HEK293 (cell line): ENCODE results near the gene RACK1.

Experiments used
- EGR2 ChIP-seq: fragments of 450-650 bp; formaldehyde crosslinking; IDR thresholded peaks from 2 replicates; pipeline ENCODE4 v1.5.1; 2016; ENCODE audit warnings: low read depth, missing biosample characterization, missing genetic modification characterization
- FEZF1 ChIP-seq: fragments of 450-650 bp; formaldehyde crosslinking; IDR thresholded peaks from 2 replicates; pipeline ENCODE4 v1.5.1; 2016; ENCODE audit warnings: missing biosample characterization, missing genetic modification characterization
- HOXC10 ChIP-seq: sonication (generic); formaldehyde crosslinking; IDR thresholded peaks from 2 replicates; pipeline ENCODE4 v1.8.1; 2023; ENCODE audit warnings: mild to moderate bottlenecking, missing genetic modification reagents
- KLF7 ChIP-seq: fragments of 450-650 bp; formaldehyde crosslinking; IDR thresholded peaks from 2 replicates; pipeline ENCODE4 v1.5.1; 2016; ENCODE audit warnings: missing biosample characterization, missing genetic modification characterization, borderline replicate concordance
- PATZ1 ChIP-seq: fragments of 450-650 bp; formaldehyde crosslinking; IDR thresholded peaks from 2 replicates; pipeline ENCODE4 v1.5.1; 2016; ENCODE audit warnings: missing biosample characterization, missing genetic modification characterization
- SETDB1 ChIP-seq: IDR thresholded peaks from one replicate; pipeline ENCODE4 v1.6.1; 2017; ENCODE audit warnings: mild to moderate bottlenecking, low read length, moderate library complexity, mixed read lengths; ENCODE audit not compliant: insufficient read length
- ZBTB20 ChIP-seq: fragments of 450-650 bp; formaldehyde crosslinking; IDR thresholded peaks from 2 replicates; pipeline ENCODE4 v1.5.1; 2016; ENCODE audit warnings: missing biosample characterization, missing genetic modification characterization
- ZBTB48 ChIP-seq: fragments of 450-650 bp; formaldehyde crosslinking; IDR thresholded peaks from 2 replicates; pipeline ENCODE4 v1.5.1; 2016; ENCODE audit warnings: missing biosample characterization, missing genetic modification characterization
- ZFP3 ChIP-seq: fragments of 450-650 bp; formaldehyde crosslinking; IDR thresholded peaks from 2 replicates; pipeline ENCODE4 v1.5.1; 2016; ENCODE audit warnings: low read depth, missing biosample characterization, missing genetic modification characterization
- ZFP37 ChIP-seq: fragments of 450-650 bp; formaldehyde crosslinking; IDR thresholded peaks from 2 replicates; pipeline ENCODE4 v1.5.1; 2016; ENCODE audit warnings: missing biosample characterization, missing genetic modification characterization
- ZFP41 ChIP-seq: fragments of 450-650 bp; formaldehyde crosslinking; IDR thresholded peaks from 2 replicates; pipeline ENCODE4 v1.5.1; 2016; ENCODE audit warnings: missing biosample characterization, missing genetic modification characterization, borderline replicate concordance
- ZNF138 ChIP-seq: fragments of 450-650 bp; formaldehyde crosslinking; IDR thresholded peaks from 2 replicates; pipeline ENCODE4 v1.5.1; 2016; ENCODE audit warnings: missing biosample characterization, missing genetic modification characterization, borderline replicate concordance
- ZNF155 ChIP-seq: fragments of 450-650 bp; formaldehyde crosslinking; IDR thresholded peaks from 2 replicates; pipeline ENCODE4 v1.5.1; 2016; ENCODE audit warnings: missing biosample characterization, missing genetic modification characterization
- ZNF184 ChIP-seq: fragments of 450-650 bp; IDR thresholded peaks from 2 replicates; pipeline ENCODE4 v1.5.1; 2018; ENCODE audit warnings: missing biosample characterization, mild to moderate bottlenecking, missing genetic modification characterization
- ZNF202 ChIP-seq: fragments of 450-650 bp; formaldehyde crosslinking; IDR thresholded peaks from 2 replicates; pipeline ENCODE4 v1.5.1; 2016; ENCODE audit warnings: missing biosample characterization, missing genetic modification characterization, borderline replicate concordance
- ZNF214 ChIP-seq: fragments of 450-650 bp; formaldehyde crosslinking; IDR thresholded peaks from 2 replicates; pipeline ENCODE4 v1.5.1; 2017; ENCODE audit warnings: missing biosample characterization, mild to moderate bottlenecking, missing genetic modification characterization, borderline replicate concordance
- ZNF292 ChIP-seq: fragments of 450-650 bp; formaldehyde crosslinking; IDR thresholded peaks from 2 replicates; pipeline ENCODE4 v1.5.1; 2016; ENCODE audit warnings: low read depth, missing biosample characterization, missing genetic modification characterization, borderline replicate concordance
- ZNF311 ChIP-seq: fragments of 450-650 bp; formaldehyde crosslinking; IDR thresholded peaks from 2 replicates; pipeline ENCODE4 v1.5.1; 2017; ENCODE audit warnings: missing biosample characterization, missing genetic modification characterization, borderline replicate concordance
- ZNF362 ChIP-seq: fragments of 450-650 bp; formaldehyde crosslinking; IDR thresholded peaks from 2 replicates; pipeline ENCODE4 v1.5.1; 2016; ENCODE audit warnings: missing biosample characterization, missing genetic modification characterization
- ZNF37A ChIP-seq: fragments of 450-650 bp; IDR thresholded peaks from 2 replicates; pipeline ENCODE4 v1.5.1; 2018; ENCODE audit warnings: missing biosample characterization, missing genetic modification characterization
- ZNF488 ChIP-seq: fragments of 450-650 bp; formaldehyde crosslinking; IDR thresholded peaks from 2 replicates; pipeline ENCODE4 v1.5.1; 2016; ENCODE audit warnings: missing biosample characterization, missing genetic modification characterization
- ZNF529 ChIP-seq: fragments of 450-650 bp; formaldehyde crosslinking; IDR thresholded peaks from 2 replicates; pipeline ENCODE4 v1.5.1; 2017; ENCODE audit warnings: missing genetic modification characterization, missing biosample characterization; ENCODE audit not compliant: insufficient replicate concordance
- ZNF530 ChIP-seq: fragments of 450-650 bp; formaldehyde crosslinking; IDR thresholded peaks from 2 replicates; pipeline ENCODE4 v1.5.1; 2016; ENCODE audit warnings: low read depth, missing biosample characterization, missing genetic modification characterization
- ZNF544 ChIP-seq: fragments of 450-650 bp; formaldehyde crosslinking; IDR thresholded peaks from 2 replicates; pipeline ENCODE4 v1.5.0; 2017; ENCODE audit warnings: missing biosample characterization, missing genetic modification characterization
- ZNF549 ChIP-seq: fragments of 450-650 bp; IDR thresholded peaks from 2 replicates; pipeline ENCODE4 v1.5.1; 2018; ENCODE audit warnings: missing biosample characterization, missing genetic modification characterization, mild to moderate bottlenecking, inconsistent platforms, moderate library complexity
- ZNF585B ChIP-seq: fragments of 450-650 bp; formaldehyde crosslinking; IDR thresholded peaks from 2 replicates; pipeline ENCODE4 v1.5.1; 2016; ENCODE audit warnings: missing biosample characterization, missing genetic modification characterization
- ZNF596 ChIP-seq: fragments of 450-650 bp; IDR thresholded peaks from 2 replicates; pipeline ENCODE4 v1.5.0; 2018; ENCODE audit warnings: missing biosample characterization, mild to moderate bottlenecking, missing genetic modification characterization, moderate library complexity
- ZNF645 ChIP-seq: fragments of 450-650 bp; formaldehyde crosslinking; IDR thresholded peaks from 2 replicates; pipeline ENCODE4; 2016; ENCODE audit warnings: missing biosample characterization, missing genetic modification characterization
- ZNF658 ChIP-seq: fragments of 450-650 bp; formaldehyde crosslinking; IDR thresholded peaks from 2 replicates; pipeline ENCODE4; 2016; ENCODE audit warnings: missing biosample characterization, missing genetic modification characterization
- ZNF777 ChIP-seq: fragments of 450-650 bp; formaldehyde crosslinking; IDR thresholded peaks from 2 replicates; pipeline ENCODE4 v1.5.1; 2017; ENCODE audit warnings: missing biosample characterization, missing genetic modification characterization, borderline replicate concordance
- ZNF792 ChIP-seq: fragments of 450-650 bp; formaldehyde crosslinking; IDR thresholded peaks from 2 replicates; pipeline ENCODE4 v1.5.1; 2016; ENCODE audit warnings: missing biosample characterization, missing genetic modification characterization
- ZNF837 ChIP-seq: fragments of 450-650 bp; formaldehyde crosslinking; IDR thresholded peaks from 2 replicates; pipeline ENCODE4 v1.5.1; 2016; ENCODE audit warnings: missing biosample characterization, missing genetic modification characterization
- ZNF843 ChIP-seq: fragments of 450-650 bp; formaldehyde crosslinking; IDR thresholded peaks from 2 replicates; pipeline ENCODE4 v1.5.1; 2016; ENCODE audit warnings: missing biosample characterization, missing genetic modification characterization
- ZSCAN18 ChIP-seq: fragments of 450-650 bp; formaldehyde crosslinking; IDR thresholded peaks from 2 replicates; pipeline ENCODE4 v1.5.1; 2016; ENCODE audit warnings: missing biosample characterization, missing genetic modification characterization
- ZXDB ChIP-seq: fragments of 450-650 bp; formaldehyde crosslinking; IDR thresholded peaks from 2 replicates; pipeline ENCODE4 v1.5.1; 2016; ENCODE audit warnings: missing biosample characterization, missing genetic modification characterization

RACK1 gene

GRCh38 chr5:181217111-181217802 is 26.4 kb downstream of the RACK1 start (continued):
- TF ChIP-seq ZNF843 (tag by site-specific recombination) (no peak), HOXC10 (CRISPR knock-in tag) (no peak), ZNF777 (tag by site-specific recombination) (0 out of 2 replicates have a peak, but pooled peaks have one; percentile 17), ZNF549 (tag by site-specific recombination) (no peak), ZNF658 (no peak), ZNF585B (tag by site-specific recombination) (no peak), ZNF362 (tag by site-specific recombination) (no peak), ZNF792 (tag by site-specific recombination) (no peak), ZSCAN18 (tag by site-specific recombination) (no peak), ZNF214 (tag by site-specific recombination) (no peak), ZXDB (tag by site-specific recombination) (0 out of 2 replicates have a peak, but pooled peaks have one; percentile 40), ZNF530 (tag by site-specific recombination) (no peak), ZBTB20 (tag by site-specific recombination) (peak; percentile 67; the same call in 1 of the 2 replicates), ZNF155 (tag by site-specific recombination) (no peak), ZNF292 (tag by site-specific recombination) (no peak), ZNF544 (no peak), ZNF596 (tag by site-specific recombination) (no peak), FEZF1 (no peak), PATZ1 (no peak), ZNF37A (tag by site-specific recombination) (no peak), ZFP37 (tag by site-specific recombination) (0 out of 2 replicates have a peak, but pooled peaks have one; percentile 44), ZNF311 (tag by site-specific recombination) (no peak), ZNF529 (tag by site-specific recombination) (no peak), ZNF138 (tag by site-specific recombination) (no peak), SETDB1 (no peak), ZNF645 (tag by site-specific recombination) (no peak), EGR2 (tag by site-specific recombination) (no peak), ZNF202 (tag by site-specific recombination) (no peak), ZNF488 (tag by site-specific recombination) (no peak), ZNF184 (tag by site-specific recombination) (no peak), ZBTB48 (tag by site-specific recombination) (peak; percentile 80), ZFP41 (tag by site-specific recombination) (no peak), KLF7 (tag by site-specific recombination) (peak; percentile 14; the same call in 1 of the 2 replicates), ZNF837 (tag by site-specific recombination) (no peak), ZFP3 (no peak)
